Duodenal mucosa (tissue), 2 donors: Measurements from ENCODE around the gene CPNE1.
"Not testable (repeated sequence)": the region's sequence is repeated elsewhere in the genome, so short reads cannot be mapped to it uniquely, and the experiment has no call there.

ENCODE experiments used
- H3K27ac ChIP-seq: one replicate; pipeline ENCODE4 v1.7.0; 2013; ENCODE audit warnings: low read depth, low read length
- H3K27me3 ChIP-seq, 2 donors: one replicate each; pipeline ENCODE4 v1.7.0; 2013; ENCODE audit warnings: low read length in 2 of 2, control low read depth in 1 of 2; ENCODE audit not compliant: insufficient read depth in 2 of 2, control insufficient read depth in 1 of 2
- H3K36me3 ChIP-seq, 2 donors: one replicate each; pipeline ENCODE4 v1.7.0; 2013; ENCODE audit warnings: low read length in 2 of 2, control low read depth in 1 of 2; ENCODE audit not compliant: insufficient read depth in 2 of 2, control insufficient read depth in 1 of 2
- H3K4me1 ChIP-seq, 2 donors: one replicate each; pipeline ENCODE4 v1.7.0; 2013; ENCODE audit warnings: low read length in 2 of 2, control low read depth in 1 of 2; ENCODE audit not compliant: insufficient read depth in 2 of 2, control insufficient read depth in 1 of 2
- H3K4me3 ChIP-seq, 2 donors: one replicate each; pipeline ENCODE4 v1.7.0; 2013; ENCODE audit warnings: low read length in 2 of 2, low read depth in 1 of 2
- H3K9ac ChIP-seq, 2 donors: one replicate each; pipeline ENCODE4 v1.7.0; 2013; ENCODE audit warnings: low read length in 2 of 2, low read depth in 1 of 2
- H3K9me3 ChIP-seq, 2 donors: one replicate each; pipeline ENCODE4 v1.7.0; 2013; ENCODE audit warnings: low read length in 2 of 2, control low read depth in 1 of 2; ENCODE audit not compliant: control insufficient read depth in 1 of 2

Gene CPNE1

DNA sequence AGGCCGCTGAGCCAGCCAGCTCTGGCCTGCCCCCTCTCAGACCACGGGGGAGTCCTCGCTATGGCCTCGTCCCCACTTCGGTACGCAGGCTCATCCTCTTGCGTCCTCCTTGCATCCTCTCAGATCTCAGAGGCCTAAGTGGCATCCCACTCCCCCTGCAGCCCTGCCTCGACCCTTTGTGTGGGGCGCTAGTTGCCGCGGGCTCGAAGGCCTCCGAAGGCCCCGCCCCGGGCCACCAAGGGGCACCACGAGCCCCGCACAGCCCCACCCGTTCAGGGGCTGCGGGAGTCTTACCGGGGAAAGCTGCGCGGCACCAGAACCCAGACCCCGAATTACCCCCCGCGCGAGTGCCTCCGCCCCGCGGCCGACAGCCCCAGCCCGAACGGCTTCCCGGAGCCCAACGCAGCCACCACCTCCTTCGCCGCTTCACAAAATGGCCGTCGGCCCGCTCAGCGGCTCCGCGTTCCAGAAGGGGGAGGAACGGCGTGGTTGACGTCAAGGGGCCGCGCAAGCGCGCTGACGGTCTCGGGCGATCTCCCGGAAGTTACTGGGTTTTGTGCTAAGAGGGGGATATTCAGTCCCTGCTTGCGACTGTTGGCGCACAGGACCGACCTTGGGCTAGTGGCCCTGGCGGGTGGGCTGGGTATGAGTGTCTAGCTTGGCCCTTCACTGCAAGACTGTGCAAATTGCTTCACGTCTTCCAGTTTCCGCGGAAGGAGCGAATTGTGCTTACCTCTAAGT, at the start of gene CPNE1, which contains the start of gene RBM12:
TSS of gene CPNE1 (minus strand) at position 435 of the 741 bp plus-strand sequence. CDS start 31,977 bp downstream, outside the sequence.
TSS of gene RBM12 (minus strand) at position 435 of the 741 bp plus-strand sequence. CDS start 9,578 bp downstream, outside the sequence.
- Histone ChIP-seq H3K9ac (peak within 1 kb of the TSS; percentile 85 to 100), H3K9me3 (no peaks in the 10 kb centered on the region), H3K27me3 (no peaks in the 10 kb centered on the region), H3K36me3 (peaks cover 3 to 11% of the 10 kb centered on the region in 2 donors), H3K4me1 (peaks cover 35 to 43% of the 10 kb centered on the region in 2 donors), H3K4me3 (peak within 1 kb of the TSS; percentile 80 to 100), H3K27ac (peak within 1 kb of the TSS; percentile 97)

DNA sequence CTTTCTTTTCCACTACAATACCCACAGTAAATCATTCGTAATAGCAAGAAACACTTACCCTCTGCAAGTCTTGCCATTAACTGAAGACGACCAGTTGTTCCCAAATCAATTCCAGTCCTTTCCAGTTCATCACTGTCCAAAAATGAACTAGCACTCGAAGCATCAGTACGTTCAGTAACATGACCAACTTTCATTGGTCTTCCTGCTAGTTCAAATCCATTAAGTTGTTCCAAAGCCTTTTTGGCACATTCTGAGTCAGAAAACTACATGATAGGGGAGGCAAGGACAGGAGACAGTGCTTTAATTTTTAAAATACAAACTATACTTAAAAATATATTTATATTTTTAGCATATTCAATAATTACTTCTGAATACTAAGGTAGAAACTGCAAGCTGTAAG, 49.4 kb upstream of the CPNE1 start:
- Histone ChIP-seq H3K9ac (no peak overlapping the region), H3K36me3 (peaks cover 55 to 86% of the 10 kb centered on the region in 2 donors), H3K9me3 (no peaks in the 10 kb centered on the region), H3K4me3 (no peak overlapping the region), H3K27me3 (no peaks in the 10 kb centered on the region), H3K27ac (no peak overlapping the region), H3K4me1 (no peaks in the 10 kb centered on the region)

DNA sequence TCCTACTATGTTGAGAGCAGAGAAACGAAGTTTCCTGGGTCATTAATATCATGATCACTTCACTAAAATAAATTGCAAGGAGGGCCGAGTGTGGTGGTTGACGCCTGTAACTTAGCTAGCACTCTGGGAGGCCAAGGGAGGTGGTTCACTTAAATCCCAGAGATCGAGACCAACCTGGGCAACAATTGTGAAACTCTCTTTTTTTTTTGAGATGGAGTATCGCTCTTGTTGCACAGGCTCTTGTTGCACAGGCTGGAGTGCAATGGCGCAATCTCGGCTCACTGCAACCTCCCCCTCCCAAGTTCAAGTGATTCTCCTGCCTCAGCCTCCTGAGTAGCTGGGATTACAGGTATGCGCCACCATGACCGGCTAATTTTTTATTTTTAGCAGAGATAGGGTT, 48.4 kb upstream of the CPNE1 start:
- peaks cover 61 to 85% of the 10 kb centered on the region in 2 donors for H3K36me3 ChIP-seq
- not testable (repeated sequence) for H3K27ac ChIP-seq, H3K9ac ChIP-seq, H3K27me3 ChIP-seq, H3K4me3 ChIP-seq, H3K4me1 ChIP-seq, H3K9me3 ChIP-seq

DNA sequence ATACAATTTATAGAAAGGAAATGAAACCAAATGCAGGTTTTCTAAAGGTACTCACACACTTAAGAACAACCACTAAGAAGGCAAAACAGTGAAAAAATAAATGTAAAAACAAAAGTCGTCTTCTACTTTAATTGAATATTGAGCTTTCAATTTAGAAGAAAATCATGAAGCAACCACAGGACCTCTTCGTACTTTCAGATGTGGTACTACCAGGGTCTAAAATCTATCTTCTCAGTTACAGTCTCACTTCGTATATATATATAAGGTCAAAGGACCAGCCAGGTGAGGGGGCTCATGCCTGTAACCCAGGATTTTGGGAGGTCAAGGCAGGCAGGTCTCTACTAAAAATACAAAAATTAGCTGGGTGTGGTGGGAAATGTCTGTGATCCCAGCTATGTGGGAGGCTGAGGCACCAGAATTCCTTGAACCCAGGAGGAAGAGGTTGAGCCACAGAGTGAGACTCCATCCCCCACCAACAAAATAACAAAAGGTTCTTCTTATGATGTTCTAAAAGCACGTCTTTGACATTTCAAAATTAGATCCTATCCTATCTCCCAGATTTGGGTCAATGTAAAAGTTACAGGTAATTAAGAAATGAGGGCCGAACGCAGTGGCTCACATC, 47.0 kb upstream of the CPNE1 start:
- no peak overlapping the region for H3K4me3 ChIP-seq
- H3K36me3 ChIP-seq: peaks cover 61 to 84% of the 10 kb centered on the region in 2 donors
- no peaks in the 10 kb centered on the region for H3K9me3 ChIP-seq
- no peak overlapping the region for H3K27ac ChIP-seq
- H3K9ac ChIP-seq: no peak overlapping the region
- H3K4me1 ChIP-seq: no peaks in the 10 kb centered on the region
- no peaks in the 10 kb centered on the region for H3K27me3 ChIP-seq

DNA sequence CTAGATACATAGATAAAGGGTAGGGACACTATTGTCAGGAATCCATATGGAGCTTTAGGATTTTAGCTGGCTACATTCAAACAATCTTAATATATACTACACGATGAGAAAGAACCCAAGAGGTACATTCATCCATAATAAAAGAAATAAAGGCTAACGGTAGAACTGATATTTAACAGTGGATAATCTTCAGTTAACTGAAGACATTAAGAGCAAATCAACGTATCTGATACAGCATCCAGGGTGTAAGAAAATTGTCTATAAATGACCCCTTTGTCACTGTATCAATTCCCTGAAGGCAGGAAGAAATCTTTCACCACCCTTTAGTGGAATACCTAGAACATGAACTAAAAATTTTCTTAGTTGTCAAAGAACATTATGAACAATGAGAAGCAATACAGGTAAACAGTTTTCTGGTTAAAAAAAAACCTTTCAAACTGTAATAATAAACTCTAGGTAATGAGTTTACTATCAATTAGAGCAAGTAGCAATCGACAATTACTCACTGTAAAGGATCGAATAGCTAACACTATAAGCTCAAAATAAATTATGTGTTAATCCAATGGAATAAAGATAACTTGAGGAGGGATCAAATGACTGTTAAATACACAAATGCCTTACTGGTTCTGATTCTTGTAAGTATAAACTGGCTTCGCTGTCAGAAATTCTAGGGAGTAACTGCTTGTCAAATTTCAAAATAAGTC, 46.3 kb upstream of the CPNE1 start:
- peaks cover 62 to 84% of the 10 kb centered on the region in 2 donors for H3K36me3 ChIP-seq

DNA sequence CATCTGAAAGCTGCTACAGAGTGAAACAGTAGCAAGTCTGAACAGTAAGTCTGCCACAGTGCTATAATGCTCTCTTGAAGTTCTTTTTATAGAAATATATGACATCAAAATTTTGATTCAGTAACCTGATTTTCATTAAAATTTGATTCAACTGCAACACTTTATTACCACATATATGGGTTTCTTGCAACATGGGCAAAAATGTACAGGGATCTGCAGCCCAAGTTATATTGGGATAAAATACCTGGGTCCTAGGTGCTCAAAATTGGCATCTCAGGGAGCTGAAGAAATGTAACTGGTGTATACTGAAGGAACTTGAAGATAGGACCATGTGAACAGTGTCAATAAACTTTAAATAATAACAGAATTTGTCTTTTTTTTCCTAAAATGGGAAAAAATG, 45.3 kb upstream of the CPNE1 start:
- Histone ChIP-seq H3K4me1 (no peaks in the 10 kb centered on the region), H3K27me3 (no peaks in the 10 kb centered on the region), H3K36me3 (peaks cover 61 to 84% of the 10 kb centered on the region in 2 donors), H3K9me3 (no peaks in the 10 kb centered on the region), H3K9ac (no peak overlapping the region), H3K27ac (no peak overlapping the region), H3K4me3 (no peak overlapping the region)

More for the DNA sequence above, 46.3 kb upstream of the CPNE1 start:
- Histone ChIP-seq H3K4me3 (no peak overlapping the region), H3K27ac (no peak overlapping the region), H3K9ac (no peak overlapping the region), H3K9me3 (no peaks in the 10 kb centered on the region), H3K27me3 (no peaks in the 10 kb centered on the region), H3K4me1 (no peaks in the 10 kb centered on the region)

DNA sequence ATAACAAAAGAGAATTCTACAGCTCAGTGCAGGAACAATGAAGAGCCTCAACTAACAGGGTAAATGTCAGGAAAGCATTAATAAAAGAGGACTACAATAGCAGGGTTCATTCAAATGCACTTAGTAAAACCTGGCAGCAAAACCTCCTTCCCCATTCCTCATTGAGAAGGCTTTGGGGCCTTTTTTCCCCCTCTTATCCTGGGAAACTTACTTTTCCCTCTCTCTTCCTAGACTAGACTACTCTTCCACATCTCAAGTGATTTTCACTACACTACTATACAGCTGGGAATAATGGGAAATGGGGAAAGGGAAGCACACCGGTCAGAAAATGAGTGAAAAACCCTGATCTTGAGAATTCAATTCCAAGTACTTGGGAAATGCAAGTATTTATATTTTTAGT, 44.6 kb upstream of the CPNE1 start:
- Histone ChIP-seq H3K27me3 (no peaks in the 10 kb centered on the region), H3K9me3 (no peaks in the 10 kb centered on the region), H3K36me3 (peaks cover 66 to 85% of the 10 kb centered on the region in 2 donors), H3K9ac (no peak overlapping the region), H3K4me1 (no peaks in the 10 kb centered on the region), H3K27ac (no peak overlapping the region), H3K4me3 (no peak overlapping the region)

DNA sequence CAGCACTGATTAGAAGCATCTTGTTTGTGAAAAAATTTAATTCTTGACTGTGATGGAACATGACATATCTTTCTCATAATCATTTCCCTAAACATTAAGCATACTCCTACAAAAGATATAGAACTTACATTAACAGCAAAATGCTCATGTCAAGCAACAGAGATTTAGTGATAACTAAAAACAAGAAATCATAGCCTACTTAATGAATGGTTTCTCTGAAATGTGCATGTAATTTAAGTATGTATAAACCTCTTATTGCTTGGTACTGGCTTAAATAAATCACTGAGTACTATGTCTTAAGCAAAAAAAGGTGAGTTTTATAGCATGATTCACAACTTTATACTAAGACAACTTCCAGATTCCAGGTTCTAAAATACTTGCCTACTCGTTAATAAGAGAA, 43.8 kb upstream of the CPNE1 start:
- H3K4me1 ChIP-seq: no peaks in the 10 kb centered on the region
- no peaks in the 10 kb centered on the region for H3K9me3 ChIP-seq
- no peak overlapping the region for H3K9ac ChIP-seq
- H3K36me3 ChIP-seq: peaks cover 65 to 85% of the 10 kb centered on the region in 2 donors
- no peaks in the 10 kb centered on the region for H3K27me3 ChIP-seq
- no peak overlapping the region for H3K4me3 ChIP-seq
- H3K27ac ChIP-seq: no peak overlapping the region

DNA sequence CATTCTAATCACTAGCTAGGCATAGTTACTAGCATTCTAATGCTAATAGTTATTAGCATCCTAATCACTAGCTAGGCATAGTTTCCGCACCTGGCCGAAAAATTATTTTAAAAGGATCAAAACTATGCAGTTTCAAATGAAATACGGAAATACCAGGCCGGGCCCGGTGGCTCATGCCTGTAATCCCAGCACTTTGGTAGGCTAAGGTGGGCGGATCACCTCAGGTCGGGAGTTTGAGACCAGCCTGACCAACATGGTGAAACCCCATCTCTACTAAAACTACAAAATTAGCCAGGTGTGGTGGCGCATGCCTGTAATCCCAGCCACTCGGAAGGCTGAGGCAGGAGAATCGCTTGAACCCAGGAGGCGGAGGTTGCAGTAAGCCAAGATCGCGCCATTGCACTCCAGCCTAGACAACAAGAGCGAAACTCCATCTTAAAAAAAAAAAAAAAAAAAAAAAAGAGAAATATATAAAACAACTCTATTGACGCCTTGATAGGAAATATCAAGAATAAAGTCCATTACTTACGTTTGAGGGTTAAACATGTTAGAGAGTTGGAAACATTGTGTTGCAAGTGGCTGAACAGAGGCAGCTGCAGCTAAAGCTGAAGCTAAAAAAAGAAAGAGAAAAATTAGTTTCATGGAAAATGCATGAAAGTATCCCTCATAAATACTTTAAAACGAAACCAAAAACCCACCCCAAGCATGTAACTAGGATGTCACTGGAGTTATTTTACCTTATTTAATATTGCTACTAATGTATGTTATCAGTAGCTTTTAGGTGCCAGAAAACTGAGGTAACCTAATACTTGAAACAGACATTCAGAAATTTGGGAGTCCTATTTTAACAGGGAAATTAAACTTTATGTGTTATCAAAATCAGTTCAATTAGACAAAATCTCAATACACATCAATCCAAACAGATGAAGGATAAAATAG, 42.2 kb upstream of the CPNE1 start:
- not testable (repeated sequence) for H3K4me1 ChIP-seq, H3K27me3 ChIP-seq, H3K9me3 ChIP-seq, H3K9ac ChIP-seq, H3K27ac ChIP-seq, H3K4me3 ChIP-seq
- H3K36me3 ChIP-seq: peaks cover 74 to 86% of the 10 kb centered on the region in 2 donors
